Neural progenitor cell (in vitro differentiated cells): ENCODE results near the gene ELP6.

Experiments
- CTCF ChIP-seq: fragments of 200-600 bp; sonication (generic); IDR thresholded peaks from 2 replicates; pipeline ENCODE4 v1.5.1; 2017; ENCODE audit warnings: antibody characterized with exemption, mild to moderate bottlenecking
- EZH2phosphoT487 ChIP-seq: fragments of 200-600 bp; sonication (generic); IDR thresholded peaks from 2 replicates; pipeline ENCODE4 v1.6.1; 2017; ENCODE audit warnings: antibody characterized with exemption

- TF ChIP-seq EZH2phosphoT487, result no peak
- TF ChIP-seq CTCF, result no peak
Measured at GRCh38 chr3:47491186-47491585, 22.3 kb downstream of the ELP6 start.
